Gastroesophageal sphincter (tissue), 3 donors: Measurements from ENCODE around the gene HARS1.
"Not testable (repeated sequence)": the region's sequence is repeated elsewhere in the genome, so short reads cannot be mapped to it uniquely, and the experiment has no call there.

ENCODE experiments used
- POLR2A ChIP-seq, 2 donors: fragments of 450-650 bp; IDR thresholded peaks; one replicate each; pipeline ENCODE4 v1.6.1; 2017; ENCODE audit warnings: antibody characterized with exemption in 2 of 2, mild to moderate bottlenecking in 2 of 2, moderate library complexity in 1 of 2
- TF ChIP-seq, protein P1 (sequence below), 4 experiments: fragments of 200-600 bp in 2 of 4; fragments of 450-650 bp in 2 of 4; sonication (generic) in 1 of 4; IDR thresholded peaks; one replicate each; pipeline ENCODE4 v1.5.1; 2017 to 2019; ENCODE audit warnings: antibody characterized with exemption in 4 of 4, mild to moderate bottlenecking in 2 of 4, moderate library complexity in 2 of 4

DNA sequence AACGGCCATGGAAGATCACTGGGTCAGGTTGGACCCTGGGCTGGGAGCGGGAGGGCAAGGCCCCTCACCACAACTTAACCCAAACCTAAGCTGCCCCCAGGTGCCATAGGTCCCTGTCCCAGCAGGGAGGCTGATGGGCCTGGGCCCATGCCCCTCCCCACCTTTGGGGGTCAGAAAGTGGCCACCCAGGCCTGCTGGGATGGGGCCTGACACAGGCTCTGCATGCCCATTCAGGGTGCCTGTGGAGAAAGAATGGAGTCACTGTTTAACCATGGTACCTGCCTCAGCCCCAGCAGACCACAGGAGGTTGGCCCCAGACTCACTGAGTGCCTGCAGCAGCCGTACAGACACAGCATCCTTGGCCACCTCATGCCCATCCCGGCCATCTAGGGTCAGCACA, 20.1 kb downstream of the HARS1 start:
- TF ChIP-seq, protein P1, sequence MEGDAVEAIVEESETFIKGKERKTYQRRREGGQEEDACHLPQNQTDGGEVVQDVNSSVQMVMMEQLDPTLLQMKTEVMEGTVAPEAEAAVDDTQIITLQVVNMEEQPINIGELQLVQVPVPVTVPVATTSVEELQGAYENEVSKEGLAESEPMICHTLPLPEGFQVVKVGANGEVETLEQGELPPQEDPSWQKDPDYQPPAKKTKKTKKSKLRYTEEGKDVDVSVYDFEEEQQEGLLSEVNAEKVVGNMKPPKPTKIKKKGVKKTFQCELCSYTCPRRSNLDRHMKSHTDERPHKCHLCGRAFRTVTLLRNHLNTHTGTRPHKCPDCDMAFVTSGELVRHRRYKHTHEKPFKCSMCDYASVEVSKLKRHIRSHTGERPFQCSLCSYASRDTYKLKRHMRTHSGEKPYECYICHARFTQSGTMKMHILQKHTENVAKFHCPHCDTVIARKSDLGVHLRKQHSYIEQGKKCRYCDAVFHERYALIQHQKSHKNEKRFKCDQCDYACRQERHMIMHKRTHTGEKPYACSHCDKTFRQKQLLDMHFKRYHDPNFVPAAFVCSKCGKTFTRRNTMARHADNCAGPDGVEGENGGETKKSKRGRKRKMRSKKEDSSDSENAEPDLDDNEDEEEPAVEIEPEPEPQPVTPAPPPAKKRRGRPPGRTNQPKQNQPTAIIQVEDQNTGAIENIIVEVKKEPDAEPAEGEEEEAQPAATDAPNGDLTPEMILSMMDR (IDR thresholded peaks at IDR 0.05) = not testable (repeated sequence)
- not testable (repeated sequence) for TF ChIP-seq POLR2A (IDR thresholded peaks at IDR 0.05)
